ENCODE measurements around the gene RFTN1. TPM values are rescaled to one million over a fixed set of nuclear protein-coding genes. Genes with fewer than 3 reads are reported as not detected.

Gene RFTN1
- total and polyA plus RNA-seq, 7 donors, result 10.9 to 26.4 (median 22.2) TPM

DNA sequence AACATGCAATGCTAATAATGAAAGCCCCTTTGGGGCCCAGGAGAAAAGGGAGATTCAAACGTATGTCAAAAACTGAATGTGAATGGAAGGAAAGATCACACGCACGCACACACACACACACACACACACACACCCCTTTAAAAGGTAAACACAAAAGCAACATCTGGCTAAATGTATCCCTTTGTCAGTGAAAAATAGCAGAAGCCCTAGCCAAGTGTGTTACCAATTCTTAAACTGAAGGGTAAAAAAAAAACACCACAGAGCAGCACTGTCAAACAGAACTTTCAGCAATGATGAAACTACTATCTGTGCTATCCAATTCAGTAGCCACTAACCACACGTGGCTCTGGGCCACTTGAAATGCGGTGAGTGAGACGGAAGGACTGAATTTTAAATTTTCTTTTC, 4.9 kb downstream of the RFTN1 start:
- Histone ChIP-seq H3K4me1 (peaks cover 0 to 21% (median 10%) of the 10 kb centered on the region in 4 donors), H3K36me3 (no peaks in the 10 kb centered on the region), H3K9me3 (no peaks in the 10 kb centered on the region), H3K27me3 (peaks cover 0 to 20% (median 0%) of the 10 kb centered on the region in 3 donors), H3K27ac (peak overlapping the region in 1 of 4 donors; percentile 91), H3K4me3 (no peak overlapping the region)
- intact Hi-C loops (cut with DNase I), result no loop called here
- WGBS, 2 donors, result 56 to 59% methylated on average over 6 of the region's 6 CpGs
- TF ChIP-seq, protein P1, sequence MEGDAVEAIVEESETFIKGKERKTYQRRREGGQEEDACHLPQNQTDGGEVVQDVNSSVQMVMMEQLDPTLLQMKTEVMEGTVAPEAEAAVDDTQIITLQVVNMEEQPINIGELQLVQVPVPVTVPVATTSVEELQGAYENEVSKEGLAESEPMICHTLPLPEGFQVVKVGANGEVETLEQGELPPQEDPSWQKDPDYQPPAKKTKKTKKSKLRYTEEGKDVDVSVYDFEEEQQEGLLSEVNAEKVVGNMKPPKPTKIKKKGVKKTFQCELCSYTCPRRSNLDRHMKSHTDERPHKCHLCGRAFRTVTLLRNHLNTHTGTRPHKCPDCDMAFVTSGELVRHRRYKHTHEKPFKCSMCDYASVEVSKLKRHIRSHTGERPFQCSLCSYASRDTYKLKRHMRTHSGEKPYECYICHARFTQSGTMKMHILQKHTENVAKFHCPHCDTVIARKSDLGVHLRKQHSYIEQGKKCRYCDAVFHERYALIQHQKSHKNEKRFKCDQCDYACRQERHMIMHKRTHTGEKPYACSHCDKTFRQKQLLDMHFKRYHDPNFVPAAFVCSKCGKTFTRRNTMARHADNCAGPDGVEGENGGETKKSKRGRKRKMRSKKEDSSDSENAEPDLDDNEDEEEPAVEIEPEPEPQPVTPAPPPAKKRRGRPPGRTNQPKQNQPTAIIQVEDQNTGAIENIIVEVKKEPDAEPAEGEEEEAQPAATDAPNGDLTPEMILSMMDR (IDR thresholded peaks at IDR 0.05), result no peak
- no peak for TF ChIP-seq EP300 (IDR thresholded peaks at IDR 0.05)
- TF ChIP-seq POLR2AphosphoS5 (IDR thresholded peaks at IDR 0.05), result no peak
- TF ChIP-seq POLR2A (IDR thresholded peaks at IDR 0.05), result no peak
- DNase-seq, result no peak

DNA sequence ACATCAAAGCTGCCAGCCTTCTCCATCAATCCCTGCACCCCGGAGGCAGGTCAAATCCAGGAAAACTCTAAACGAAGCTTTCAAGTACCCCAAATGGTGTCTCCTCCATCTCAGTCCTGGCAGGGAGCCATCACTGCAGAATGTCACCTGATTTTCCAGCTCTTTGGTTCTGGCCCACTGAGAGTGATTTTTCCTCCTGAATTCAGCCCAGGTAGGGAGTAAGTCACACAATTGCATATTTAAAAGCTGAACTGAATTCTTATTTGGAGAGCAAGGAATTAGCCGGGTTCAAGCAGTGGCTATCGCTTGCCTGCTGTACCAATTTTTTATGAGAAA, 5.3 kb downstream of the RFTN1 start:
- 63 to 66% methylated on average over 4 of the region's 4 CpGs for WGBS, 2 donors
- H3K27ac ChIP-seq, result peak overlapping the region in 1 of 4 donors; percentile 91
- no peak for DNase-seq
- H3K27me3 ChIP-seq, result peaks cover 0 to 17% (median 0%) of the 10 kb centered on the region in 3 donors
- intact Hi-C loops (cut with DNase I), result no loop called here
- peaks cover 0 to 20% (median 10%) of the 10 kb centered on the region in 4 donors for H3K4me1 ChIP-seq
- no peak overlapping the region for H3K4me3 ChIP-seq
- no peaks in the 10 kb centered on the region for H3K36me3 ChIP-seq
- H3K9me3 ChIP-seq, result no peaks in the 10 kb centered on the region
- no peak for TF ChIP-seq POLR2A (IDR thresholded peaks at IDR 0.05)
- TF ChIP-seq POLR2AphosphoS5 (IDR thresholded peaks at IDR 0.05), result no peak

DNA sequence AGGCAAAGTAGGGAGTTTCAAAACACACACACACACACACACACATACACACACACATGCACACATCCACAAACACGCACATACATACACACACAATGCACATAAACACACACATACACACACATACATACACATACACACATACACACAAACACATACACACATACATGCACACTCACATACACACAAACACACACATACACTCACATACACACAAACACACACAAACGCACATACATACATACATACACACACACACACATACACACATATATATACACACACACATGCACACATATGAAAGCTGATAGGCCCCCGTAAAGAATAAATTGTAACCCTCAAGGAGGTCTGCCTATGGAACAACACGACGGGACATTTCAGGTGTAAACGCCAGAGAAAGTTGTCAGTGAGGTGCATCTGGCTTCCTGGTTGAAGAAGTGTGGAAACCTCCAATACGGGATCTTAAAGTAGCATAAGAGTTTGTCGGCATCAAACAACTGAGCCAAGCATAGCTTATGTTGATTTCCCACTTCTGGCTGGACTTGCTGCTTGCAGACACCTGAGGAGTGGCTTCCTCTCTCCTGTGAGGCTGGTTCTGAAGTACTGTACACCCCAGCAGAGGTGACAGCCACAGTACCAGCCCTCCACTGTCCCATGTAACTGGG, 5.8 kb downstream of the RFTN1 start:
- no peak overlapping the region for H3K27ac ChIP-seq
- 81 to 87% methylated on average over 8 of the region's 8 CpGs for WGBS, 2 donors
- no peak for DNase-seq
- H3K27me3 ChIP-seq, result peaks cover 0 to 12% (median 0%) of the 10 kb centered on the region in 3 donors
- no peaks in the 10 kb centered on the region for H3K36me3 ChIP-seq
- peaks cover 0 to 15% (median 6%) of the 10 kb centered on the region in 4 donors for H3K4me1 ChIP-seq
- TF ChIP-seq, protein P1 (IDR thresholded peaks at IDR 0.05), result no peak
- no peak for TF ChIP-seq EP300 (IDR thresholded peaks at IDR 0.05)
- TF ChIP-seq POLR2A (IDR thresholded peaks at IDR 0.05), result no peak
- no peak for TF ChIP-seq POLR2AphosphoS5 (IDR thresholded peaks at IDR 0.05)
- no peaks in the 10 kb centered on the region for H3K9me3 ChIP-seq
- intact Hi-C loops (cut with DNase I), result no loop called here
- H3K4me3 ChIP-seq, result no peak overlapping the region

DNA sequence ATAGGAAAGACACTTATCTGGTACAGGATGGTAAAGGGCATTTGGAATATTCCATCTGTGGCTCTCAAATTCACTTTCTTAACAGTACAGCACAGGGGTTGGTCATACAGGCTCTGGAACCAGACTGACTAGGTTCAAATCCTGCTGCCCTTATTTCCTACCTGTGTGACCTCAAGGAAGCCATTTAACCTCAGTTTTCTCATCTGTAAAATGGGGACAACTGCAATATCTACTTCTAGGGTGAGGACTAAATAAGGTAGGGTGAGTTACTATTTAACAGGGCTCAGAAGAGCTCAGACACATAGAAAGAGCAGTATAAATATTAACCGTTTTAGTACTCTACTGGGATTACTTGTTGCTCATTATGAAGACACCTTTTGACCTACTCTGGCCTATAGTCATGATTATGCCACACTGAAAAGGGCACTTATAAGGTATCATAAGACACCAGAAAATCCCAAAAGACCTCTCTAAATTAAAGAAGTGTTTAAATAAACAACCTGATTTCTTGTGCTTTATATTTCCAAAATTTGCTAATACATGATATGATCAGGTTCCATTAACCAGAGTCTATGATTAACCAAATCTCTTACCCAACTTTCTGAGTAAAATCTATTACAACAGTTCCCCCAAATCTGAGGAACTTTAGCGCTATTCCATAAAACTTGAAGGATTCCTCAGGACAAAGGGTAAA, 6.5 kb downstream of the RFTN1 start:
- intact Hi-C loops (cut with DNase I), result no loop called here
- Histone ChIP-seq H3K9me3 (no peaks in the 10 kb centered on the region), H3K4me1 (peaks cover 0 to 9% (median 3%) of the 10 kb centered on the region in 4 donors), H3K27me3 (peaks cover 0 to 6% (median 0%) of the 10 kb centered on the region in 3 donors), H3K27ac (no peak overlapping the region), H3K4me3 (no peak overlapping the region), H3K36me3 (no peaks in the 10 kb centered on the region)
- WGBS, 2 donors, result 84 to 89% methylated on average over 2 of the region's 2 CpGs
- TF ChIP-seq EP300 (IDR thresholded peaks at IDR 0.05) (no peak), POLR2A (IDR thresholded peaks at IDR 0.05) (no peak), POLR2AphosphoS5 (IDR thresholded peaks at IDR 0.05) (no peak)
- TF ChIP-seq, protein P1 (IDR thresholded peaks at IDR 0.05), result no peak
- DNase-seq, result no peak

DNA sequence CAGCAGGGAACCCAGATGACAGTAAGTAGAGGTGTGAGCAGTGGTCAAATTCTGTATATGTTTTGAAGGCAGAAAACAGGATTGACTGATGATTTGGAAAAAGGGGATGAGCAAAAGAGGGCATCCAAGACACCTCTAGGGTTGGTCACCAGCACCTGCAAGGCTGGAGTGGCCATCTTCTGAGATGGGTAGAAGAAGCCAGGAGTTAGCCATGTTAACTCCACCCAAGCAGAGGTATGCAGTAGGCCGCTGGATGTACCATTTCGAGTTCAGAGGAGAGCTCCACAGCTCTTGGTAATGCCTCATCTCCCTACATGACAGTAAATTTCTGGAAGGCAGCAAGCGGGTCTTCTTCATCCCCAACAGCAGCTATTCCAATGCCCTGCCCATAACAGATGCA, 7.0 kb downstream of the RFTN1 start:
- DNase-seq, result no peak
- Histone ChIP-seq H3K36me3 (no peaks in the 10 kb centered on the region), H3K4me3 (no peak overlapping the region), H3K27me3 (no peaks in the 10 kb centered on the region), H3K27ac (no peak overlapping the region), H3K4me1 (peaks cover 0 to 3% (median 1%) of the 10 kb centered on the region in 4 donors), H3K9me3 (no peaks in the 10 kb centered on the region)
- WGBS, 2 donors, result 74 to 99% methylated on average over 3 of the region's 3 CpGs
- TF ChIP-seq POLR2A (IDR thresholded peaks at IDR 0.05), result no peak
- TF ChIP-seq POLR2AphosphoS5 (IDR thresholded peaks at IDR 0.05), result no peak
- TF ChIP-seq, protein P1 (IDR thresholded peaks at IDR 0.05), result no peak
- no peak for TF ChIP-seq EP300 (IDR thresholded peaks at IDR 0.05)
- intact Hi-C loops (cut with DNase I), result no loop called here

Measured in sigmoid colon (tissue), 7 donors.